ENCODE data around the gene JAML.

GRCh38 chr11:118212781-118213191, 12.0 kb downstream of the JAML start:
- TF ChIP-seq CTCF (IDR thresholded peaks at IDR 0.05) (no peak), POLR2AphosphoS5 (IDR thresholded peaks at IDR 0.05; ENCODE audit: insufficient read depth in 1 of 2, low read depth in 1 of 2) (no peak), POLR2A (IDR thresholded peaks at IDR 0.05) (no peak)

Data from vagina (tissue), 2 donors.